Measurements from ENCODE around the gene KLHL22.
"Not testable (repeated sequence)": the region's sequence is repeated elsewhere in the genome, so short reads cannot be mapped to it uniquely, and the experiment has no call there.

The KLHL22 gene

GRCh38 chr22:20499769-20500168 is 4.2 kb upstream of the KLHL22 start:
- DNase-seq: no peak

- no peak for DNase-seq
Measured at GRCh38 chr22:20498913-20499312, 3.3 kb upstream of the KLHL22 start.

- DNase-seq: no peak
Measured at GRCh38 chr22:20497426-20497825, 1.8 kb upstream of the KLHL22 start.

- peak; percentile 86 for DNase-seq
Measured at GRCh38 chr22:20495861-20496681, 476 bp upstream of the KLHL22 start.

- no peak for DNase-seq
Measured at GRCh38 chr22:20491346-20491745, 4.2 kb downstream of the KLHL22 start.

- no peak for DNase-seq
Measured at GRCh38 chr22:20490941-20491307, 4.7 kb downstream of the KLHL22 start.

GRCh38 chr22:20490183-20490940 is 5.2 kb downstream of the KLHL22 start:
- no peak for DNase-seq

- no peak for DNase-seq
Measured at GRCh38 chr22:20488946-20489345, 6.6 kb downstream of the KLHL22 start.

- no peak for DNase-seq
Measured at GRCh38 chr22:20487715-20488114, 7.9 kb downstream of the KLHL22 start.

GRCh38 chr22:20486229-20486628 is 9.4 kb downstream of the KLHL22 start:
- DNase-seq: no peak

- no peak for DNase-seq
Measured at GRCh38 chr22:20484948-20485683, 10.5 kb downstream of the KLHL22 start.

GRCh38 chr22:20483771-20484170 is 11.8 kb downstream of the KLHL22 start:
- DNase-seq: no peak

GRCh38 chr22:20483143-20483506 is 12.5 kb downstream of the KLHL22 start:
- not testable (repeated sequence) for DNase-seq

- DNase-seq: no peak
Measured at GRCh38 chr22:20479612-20480196, 15.9 kb downstream of the KLHL22 start.

GRCh38 chr22:20478059-20478458 is 17.5 kb downstream of the KLHL22 start:
- not testable (repeated sequence) for DNase-seq

GRCh38 chr22:20475569-20475968 is 20.0 kb downstream of the KLHL22 start:
- DNase-seq: not testable (repeated sequence)

GRCh38 chr22:20475115-20475436 is 20.5 kb downstream of the KLHL22 start:
- DNase-seq: no peak

- DNase-seq: no peak
Measured at GRCh38 chr22:20472629-20473442, 22.8 kb downstream of the KLHL22 start.

- no peak for DNase-seq
Measured at GRCh38 chr22:20471126-20471833, 24.3 kb downstream of the KLHL22 start.

GRCh38 chr22:20470525-20470924 is 25.1 kb downstream of the KLHL22 start:
- not testable (repeated sequence) for DNase-seq

GRCh38 chr22:20469110-20469868 is 26.3 kb downstream of the KLHL22 start:
- no peak for DNase-seq

Measured in NCI-H1436 (cell line).